K562 (cell line): ENCODE data around the gene GPR4. TPM values are rescaled to one million over a fixed set of nuclear protein-coding genes. Genes with fewer than 3 reads are reported as not detected.

ENCODE experiments used
- CBX5 ChIP-seq: IDR thresholded peaks from 2 replicates; pipeline ENCODE4 v1.6.1; 2014; ENCODE audit warnings: low read depth, borderline replicate concordance
- ETV6 ChIP-seq, 3 experiments: fragments of 150-350 bp in 1 of 3; sonication (generic) in 1 of 3; formaldehyde crosslinking in 1 of 3; IDR thresholded peaks; 2 replicates each; pipeline versions ENCODE4 v1.6.1 to v1.8.0; 2014 to 2022; ENCODE audit warnings: borderline replicate concordance in 2 of 3, low read depth in 2 of 3, antibody characterized with exemption in 1 of 3, low read length in 1 of 3, mild to moderate bottlenecking in 1 of 3, missing genetic modification reagents in 1 of 3
- FOXK1 ChIP-seq: sonication (generic); formaldehyde crosslinking; IDR thresholded peaks from 2 replicates; pipeline ENCODE4 v1.8.0; 2022; ENCODE audit warnings: missing genetic modification reagents, mild to moderate bottlenecking, borderline replicate concordance
- HIVEP1 ChIP-seq: fragments of 250-450 bp; sonication (Bioruptor Pico); IDR thresholded peaks from 2 replicates; pipeline ENCODE4 v1.4.0; 2020; ENCODE audit warnings: mild to moderate bottlenecking
- NFIX ChIP-seq: fragments of 250-450 bp; sonication (Bioruptor Pico); IDR thresholded peaks from 2 replicates; pipeline ENCODE4 v1.4.0; 2020; ENCODE audit warnings: low read depth, mild to moderate bottlenecking, moderate library complexity
- SMARCE1 ChIP-seq: fragments of 450-650 bp; IDR thresholded peaks from 2 replicates; pipeline ENCODE4 v1.7.1; 2016; ENCODE audit warnings: mild to moderate bottlenecking
- ZNF316 ChIP-seq: fragments of 450-650 bp; IDR thresholded peaks from 2 replicates; pipeline ENCODE4 v1.6.1; 2016
- polyA plus RNA-seq, 8 experiments: library from polyadenylated mRNA; depleted of rRNA in 4 of 8; stranded (reverse) in 5 of 8; unstranded in 3 of 8; fragments of >200 nt; fragmentation: Nextera tagmentation in 2 of 8; fragmentation: Illumina TruSeq in 1 of 8; extraction: Ambion mirVana in 2 of 8; extraction: Trizol in 1 of 8; gene quantifications; 2 replicates each; pipeline versions ENCODE4 v1.2.1 to v1.2.3, GENCODE V29; 2011 to 2014; ENCODE audit warnings: inconsistent platforms in 1 of 8, missing spikeins in 1 of 8
- total RNA-seq, 7 experiments: library from RNA; depleted of rRNA in 6 of 7; stranded (reverse); fragments of >200 nt in 6 of 7; fragmentation: Illumina TruSeq in 2 of 7; extraction: Trizol in 2 of 7; gene quantifications; 2 replicates each; pipeline versions ENCODE4 v1.2.1 to v1.2.3, GENCODE V29; 2011 to 2021; ENCODE audit warnings: low replicate concordance in 1 of 7
- TF ChIP-seq, protein P1 (sequence below), 2 experiments: fragments of 450-650 bp; formaldehyde crosslinking in 1 of 2; IDR thresholded peaks; 2 replicates each; pipeline versions ENCODE4 v1.4.0 to v1.6.1; 2014 to 2020; ENCODE audit warnings: mild to moderate bottlenecking in 2 of 2, borderline replicate concordance in 1 of 2, low read depth in 1 of 2
- TF ChIP-seq, protein P2 (sequence below): fragments of 450-650 bp; IDR thresholded peaks from 2 replicates; pipeline ENCODE4 v1.7.1; 2018; ENCODE audit warnings: mild to moderate bottlenecking, low read depth; ENCODE audit not compliant: partially characterized antibody

GPR4 gene
- total and polyA plus RNA-seq, 9 of the 15 experiments (the other 6 are each of a cell fraction or from before 2014, with no cell fraction given): 0.03 to 0.09 (median 0.04) TPM; not detected in 5

DNA sequence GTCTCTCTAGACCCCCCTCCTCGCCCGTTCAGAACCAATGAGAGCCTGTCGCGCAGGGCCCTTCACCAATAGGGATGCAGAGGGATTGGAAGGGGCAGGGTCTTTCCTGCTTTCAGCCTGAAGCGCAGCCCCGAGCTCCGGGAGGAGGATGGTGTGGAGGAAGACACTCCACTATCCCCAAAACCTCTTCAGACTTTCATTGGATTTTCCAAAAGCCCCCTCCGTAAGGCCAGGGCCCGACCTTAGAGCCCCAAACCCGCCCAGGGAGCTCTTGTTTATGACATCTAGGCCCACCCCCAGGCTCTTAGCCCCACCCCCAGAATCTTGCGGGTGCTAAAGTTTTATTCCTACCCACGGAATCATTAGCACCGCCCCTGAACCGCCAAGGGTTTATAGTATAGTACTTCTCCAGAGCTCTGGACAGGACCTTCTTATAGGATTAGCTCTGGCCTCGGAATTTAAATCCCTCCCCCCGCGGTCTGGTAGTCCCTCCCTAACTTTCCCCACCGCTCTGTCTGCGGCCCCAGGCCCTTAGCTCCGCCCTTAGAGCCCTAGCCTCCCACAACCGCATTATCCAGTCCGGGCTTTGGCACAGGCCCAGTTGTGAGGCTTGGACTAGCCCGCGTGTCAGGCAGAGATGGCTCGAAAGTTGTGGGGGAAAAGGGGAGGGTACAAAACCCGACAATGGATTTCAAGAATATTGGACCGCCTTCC, 43.8 kb upstream of the GPR4 start (continued):
- TF ChIP-seq, protein P1, sequence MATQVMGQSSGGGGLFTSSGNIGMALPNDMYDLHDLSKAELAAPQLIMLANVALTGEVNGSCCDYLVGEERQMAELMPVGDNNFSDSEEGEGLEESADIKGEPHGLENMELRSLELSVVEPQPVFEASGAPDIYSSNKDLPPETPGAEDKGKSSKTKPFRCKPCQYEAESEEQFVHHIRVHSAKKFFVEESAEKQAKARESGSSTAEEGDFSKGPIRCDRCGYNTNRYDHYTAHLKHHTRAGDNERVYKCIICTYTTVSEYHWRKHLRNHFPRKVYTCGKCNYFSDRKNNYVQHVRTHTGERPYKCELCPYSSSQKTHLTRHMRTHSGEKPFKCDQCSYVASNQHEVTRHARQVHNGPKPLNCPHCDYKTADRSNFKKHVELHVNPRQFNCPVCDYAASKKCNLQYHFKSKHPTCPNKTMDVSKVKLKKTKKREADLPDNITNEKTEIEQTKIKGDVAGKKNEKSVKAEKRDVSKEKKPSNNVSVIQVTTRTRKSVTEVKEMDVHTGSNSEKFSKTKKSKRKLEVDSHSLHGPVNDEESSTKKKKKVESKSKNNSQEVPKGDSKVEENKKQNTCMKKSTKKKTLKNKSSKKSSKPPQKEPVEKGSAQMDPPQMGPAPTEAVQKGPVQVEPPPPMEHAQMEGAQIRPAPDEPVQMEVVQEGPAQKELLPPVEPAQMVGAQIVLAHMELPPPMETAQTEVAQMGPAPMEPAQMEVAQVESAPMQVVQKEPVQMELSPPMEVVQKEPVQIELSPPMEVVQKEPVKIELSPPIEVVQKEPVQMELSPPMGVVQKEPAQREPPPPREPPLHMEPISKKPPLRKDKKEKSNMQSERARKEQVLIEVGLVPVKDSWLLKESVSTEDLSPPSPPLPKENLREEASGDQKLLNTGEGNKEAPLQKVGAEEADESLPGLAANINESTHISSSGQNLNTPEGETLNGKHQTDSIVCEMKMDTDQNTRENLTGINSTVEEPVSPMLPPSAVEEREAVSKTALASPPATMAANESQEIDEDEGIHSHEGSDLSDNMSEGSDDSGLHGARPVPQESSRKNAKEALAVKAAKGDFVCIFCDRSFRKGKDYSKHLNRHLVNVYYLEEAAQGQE (IDR thresholded peaks at IDR 0.05; ENCODE audit: borderline replicate concordance): no peak
- TF ChIP-seq, protein P1 (CRISPR knock-in tag; IDR thresholded peaks at IDR 0.05; ENCODE audit: low read depth): no peak
- TF ChIP-seq ZNF316 (no peak), ETV6 (IDR thresholded peaks at IDR 0.05; ENCODE audit: borderline replicate concordance in 1 of 2, low read depth in 2 of 2, low read length in 1 of 2) (0 out of 4 replicates have a peak, but pooled peaks of 1 of the 2 experiments have one; percentile 50), ETV6 (CRISPR knock-in tag; IDR thresholded peaks at IDR 0.05; ENCODE audit: borderline replicate concordance) (no peak), NFIX (CRISPR knock-in tag) (no peak), SMARCE1 (no peak), FOXK1 (CRISPR knock-in tag) (no peak), HIVEP1 (CRISPR knock-in tag) (no peak), CBX5 (no peak)
- TF ChIP-seq, protein P2, sequence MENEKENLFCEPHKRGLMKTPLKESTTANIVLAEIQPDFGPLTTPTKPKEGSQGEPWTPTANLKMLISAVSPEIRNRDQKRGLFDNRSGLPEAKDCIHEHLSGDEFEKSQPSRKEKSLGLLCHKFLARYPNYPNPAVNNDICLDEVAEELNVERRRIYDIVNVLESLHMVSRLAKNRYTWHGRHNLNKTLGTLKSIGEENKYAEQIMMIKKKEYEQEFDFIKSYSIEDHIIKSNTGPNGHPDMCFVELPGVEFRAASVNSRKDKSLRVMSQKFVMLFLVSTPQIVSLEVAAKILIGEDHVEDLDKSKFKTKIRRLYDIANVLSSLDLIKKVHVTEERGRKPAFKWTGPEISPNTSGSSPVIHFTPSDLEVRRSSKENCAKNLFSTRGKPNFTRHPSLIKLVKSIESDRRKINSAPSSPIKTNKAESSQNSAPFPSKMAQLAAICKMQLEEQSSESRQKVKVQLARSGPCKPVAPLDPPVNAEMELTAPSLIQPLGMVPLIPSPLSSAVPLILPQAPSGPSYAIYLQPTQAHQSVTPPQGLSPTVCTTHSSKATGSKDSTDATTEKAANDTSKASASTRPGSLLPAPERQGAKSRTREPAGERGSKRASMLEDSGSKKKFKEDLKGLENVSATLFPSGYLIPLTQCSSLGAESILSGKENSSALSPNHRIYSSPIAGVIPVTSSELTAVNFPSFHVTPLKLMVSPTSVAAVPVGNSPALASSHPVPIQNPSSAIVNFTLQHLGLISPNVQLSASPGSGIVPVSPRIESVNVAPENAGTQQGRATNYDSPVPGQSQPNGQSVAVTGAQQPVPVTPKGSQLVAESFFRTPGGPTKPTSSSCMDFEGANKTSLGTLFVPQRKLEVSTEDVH: peak; percentile 59
